ENCODE measurements around the gene GABARAPL1. TPM values are rescaled to one million over a fixed set of nuclear protein-coding genes. Genes with fewer than 3 reads are reported as not detected.

Gene GABARAPL1
- total RNA-seq, 1 donor from 2014 or later = 74.7 TPM

DNA sequence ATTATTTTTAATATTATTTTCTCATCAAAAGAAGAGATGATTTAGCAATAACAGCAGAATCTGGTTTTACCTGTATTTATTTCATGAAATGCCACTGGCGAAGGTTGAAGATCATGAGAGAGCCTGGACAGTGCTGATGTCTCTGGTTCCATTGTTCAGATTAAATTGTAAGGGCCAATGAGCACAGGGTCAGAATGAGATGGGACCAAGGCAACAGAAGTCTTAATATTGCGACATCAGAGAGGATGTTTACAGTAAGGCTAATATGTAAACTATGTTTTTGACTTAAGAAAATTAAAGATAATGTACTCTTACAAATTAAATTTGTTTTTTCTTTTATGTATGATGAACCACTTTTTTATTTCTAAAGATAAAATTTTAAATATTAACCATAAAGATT is 59.8 kb downstream of the GABARAPL1 start:
- Mint-ChIP-seq H3K27me3 (ENCODE audit: unreplicated experiment) (peaks cover 38% of the 10 kb centered on the region), H3K27ac (ENCODE audit: unreplicated experiment) (no peak overlapping the region), H3K4me1 (ENCODE audit: unreplicated experiment) (no peaks in the 10 kb centered on the region), H3K9me3 (ENCODE audit: unreplicated experiment) (peaks cover 3% of the 10 kb centered on the region), H3K36me3 (ENCODE audit: unreplicated experiment) (no peaks in the 10 kb centered on the region), H3K4me3 (ENCODE audit: unreplicated experiment) (no peak overlapping the region)
- no peak for TF ChIP-seq CTCF (IDR thresholded peaks at IDR 0.05)
- DNase-seq (ENCODE audit: extremely low spot score, unreplicated experiment) = no peak

Other genes starting within 250 kb of the GABARAPL1 start
- not detected in 2 replicates for gene CLEC12A, start 241.5 kb upstream of the GABARAPL1 start, total RNA-seq
- gene CLEC1B, start 213.8 kb upstream of the GABARAPL1 start, total RNA-seq = not detected in 2 replicates
- not detected in 2 replicates for gene CLEC12B, start 202.2 kb upstream of the GABARAPL1 start, total RNA-seq
- gene CLEC9A, start 182.2 kb upstream of the GABARAPL1 start, total RNA-seq = not detected in 2 replicates
- not detected in 2 replicates for gene CLEC1A, start 113.9 kb upstream of the GABARAPL1 start, total RNA-seq
- not detected in 2 replicates for gene CLEC7A, start 82.7 kb upstream of the GABARAPL1 start, total RNA-seq
- not detected in 2 replicates for gene OLR1, start 40.7 kb upstream of the GABARAPL1 start, total RNA-seq
- not detected in 2 replicates for gene TMEM52B, start 33.8 kb upstream of the GABARAPL1 start, total RNA-seq
- gene KLRD1, start 95.0 kb downstream of the GABARAPL1 start, total RNA-seq = 0.03 and 0.37 TPM in 2 replicates
- 3.2 and 4.9 TPM in 2 replicates for gene KLRK1, start 177.2 kb downstream of the GABARAPL1 start, total RNA-seq
- 3.1 and 3.3 TPM in 2 replicates for gene KLRC4, start 196.9 kb downstream of the GABARAPL1 start, total RNA-seq
- gene KLRC3, start 207.7 kb downstream of the GABARAPL1 start, total RNA-seq = 4.9 and 6.7 TPM in 2 replicates
- 3.0 and 3.6 TPM in 2 replicates for gene KLRC2, start 223.1 kb downstream of the GABARAPL1 start, total RNA-seq
- gene KLRC1, start 240.5 kb downstream of the GABARAPL1 start, total RNA-seq = not detected in 2 replicates